ENCODE results near the gene PSG4. TPM values are rescaled to one million over a fixed set of nuclear protein-coding genes. Genes with fewer than 3 reads are reported as not detected.
A peak's percentile ranks its signal among the peaks of the same experiment; 100 is the strongest.
"Not testable (repeated sequence)": the region's sequence is repeated elsewhere in the genome, so short reads cannot be mapped to it uniquely, and the experiment has no call there.

The PSG4 gene
- total and polyA plus RNA-seq, 8 donors = 0.12 to 3.0 (median 0.36) TPM; not detected in 2

- WGBS, 2 donors = 69 to 70% methylated on average over 2 of the region's 2 CpGs
- H3K4me1 ChIP-seq = no peaks in the 10 kb centered on the region
- H3K9me3 ChIP-seq = no peaks in the 10 kb centered on the region
- H3K27me3 ChIP-seq = no peaks in the 10 kb centered on the region
- DNase-seq = no peak
- intact Hi-C loops (cut with DNase I) = no loop called here
- no peak for ATAC-seq
- no peak for TF ChIP-seq CTCF (IDR thresholded peaks at IDR 0.05)
- no peak overlapping the region for H3K4me3 ChIP-seq
- no peak overlapping the region for H3K27ac ChIP-seq
- H3K36me3 ChIP-seq = no peaks in the 10 kb centered on the region
- no peak for FAIRE-seq
These were observed 23.9 kb upstream of the PSG4 start for GRCh38 chr19:43229315-43229714.

GRCh38 chr19:43228730-43229129 lies 23.3 kb upstream of the PSG4 start:
- DNase-seq; H3K27me3 ChIP-seq; H3K27ac ChIP-seq; intact Hi-C loops (cut with DNase I); H3K9me3 ChIP-seq; H3K4me1 ChIP-seq; ATAC-seq; H3K36me3 ChIP-seq; FAIRE-seq; H3K4me3 ChIP-seq: not testable (repeated sequence)
- WGBS, 2 donors = 67 to 70% methylated on average over 2 of the region's 2 CpGs

DNA sequence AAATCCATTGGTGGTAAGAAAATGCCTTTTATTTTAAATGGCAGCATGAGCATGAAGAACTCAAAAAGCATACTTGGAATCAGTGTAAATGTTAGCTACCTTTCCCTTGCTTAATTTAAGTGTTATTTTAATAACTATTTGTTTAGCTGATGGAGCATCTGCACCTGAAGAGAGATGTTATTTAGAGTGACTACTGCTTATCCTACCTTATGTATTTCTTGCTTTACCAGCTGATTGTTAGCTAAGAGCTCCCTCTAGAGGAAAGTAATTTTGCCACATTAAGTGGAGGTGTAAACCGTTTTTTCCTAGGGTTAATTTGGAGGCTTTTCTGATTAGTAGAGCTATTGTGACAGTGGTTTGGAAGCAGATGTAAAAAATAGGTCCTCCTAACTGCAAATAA lies 21.5 kb upstream of the PSG4 start:
- H3K9me3 ChIP-seq; DNase-seq; H3K27ac ChIP-seq; H3K4me1 ChIP-seq; H3K27me3 ChIP-seq; H3K4me3 ChIP-seq; H3K36me3 ChIP-seq; intact Hi-C loops (cut with DNase I); ATAC-seq: not testable (repeated sequence)
- 46 to 63% methylated on average over 1 of the region's 1 CpG for WGBS, 2 donors
- peak; percentile 53 for FAIRE-seq

DNA sequence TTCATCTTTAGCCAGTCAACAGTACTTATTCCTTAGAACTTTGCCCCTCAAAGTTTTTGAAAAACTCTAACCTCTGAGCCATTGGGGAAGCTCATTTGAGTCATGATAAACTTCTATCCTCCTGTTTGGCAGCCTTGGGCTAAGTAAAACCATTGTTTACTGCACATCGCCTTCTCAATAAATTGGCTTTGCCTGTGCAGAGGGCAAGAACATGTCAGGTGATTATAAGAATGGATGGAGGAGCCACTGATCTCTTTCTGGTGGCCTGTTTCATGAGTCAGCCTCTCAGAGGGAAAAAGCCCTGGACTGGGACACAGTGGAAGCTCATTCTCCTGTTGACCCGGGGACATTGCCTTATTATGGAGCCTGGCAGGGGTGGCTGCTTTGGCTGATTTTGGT lies 19.4 kb upstream of the PSG4 start:
- no peak for ATAC-seq
- WGBS, 2 donors = 73 to 84% methylated on average over 2 of the region's 2 CpGs
- H3K27ac ChIP-seq = no peak overlapping the region
- intact Hi-C loops (cut with DNase I) = no loop called here
- H3K4me3 ChIP-seq = no peak overlapping the region
- H3K36me3 ChIP-seq = no peaks in the 10 kb centered on the region
- H3K27me3 ChIP-seq = no peaks in the 10 kb centered on the region
- FAIRE-seq = no peak
- no peaks in the 10 kb centered on the region for H3K9me3 ChIP-seq
- DNase-seq = no peak
- H3K4me1 ChIP-seq = no peaks in the 10 kb centered on the region
- no peak for TF ChIP-seq CTCF (IDR thresholded peaks at IDR 0.05)

DNA sequence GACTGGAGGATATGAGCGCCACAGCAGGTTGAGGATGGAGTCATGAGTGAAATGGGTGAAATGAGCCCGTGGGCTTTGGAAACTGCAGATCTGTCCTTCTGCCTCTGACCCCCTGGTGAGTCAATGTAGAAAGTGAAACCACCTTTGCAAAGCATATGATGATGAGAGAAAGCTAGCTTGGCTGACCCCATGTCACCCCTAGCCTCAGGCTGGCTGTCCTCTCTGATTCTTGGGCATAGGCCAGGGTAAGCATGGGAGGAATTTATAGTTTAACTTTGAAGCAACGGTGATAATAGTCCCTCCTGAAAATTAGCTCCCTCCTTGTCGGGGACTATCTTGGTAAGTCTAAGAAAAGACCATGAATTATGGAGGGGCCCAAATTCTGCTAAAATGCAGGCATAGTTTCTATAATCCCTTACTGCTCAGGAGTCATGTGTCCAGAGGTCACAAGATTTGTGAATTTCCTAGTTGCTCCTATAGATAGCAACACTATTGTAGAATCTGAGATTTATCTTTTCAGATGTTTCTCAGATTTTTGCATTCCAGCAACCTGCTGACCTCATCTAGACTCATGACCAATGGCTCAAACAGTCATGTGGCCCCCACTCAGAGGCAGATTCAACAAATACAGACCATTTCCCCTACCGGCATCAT lies 18.9 kb upstream of the PSG4 start:
- ATAC-seq; intact Hi-C loops (cut with DNase I): not testable (repeated sequence)
- WGBS, 2 donors = 54 to 57% methylated on average over 5 of the region's 5 CpGs

DNA sequence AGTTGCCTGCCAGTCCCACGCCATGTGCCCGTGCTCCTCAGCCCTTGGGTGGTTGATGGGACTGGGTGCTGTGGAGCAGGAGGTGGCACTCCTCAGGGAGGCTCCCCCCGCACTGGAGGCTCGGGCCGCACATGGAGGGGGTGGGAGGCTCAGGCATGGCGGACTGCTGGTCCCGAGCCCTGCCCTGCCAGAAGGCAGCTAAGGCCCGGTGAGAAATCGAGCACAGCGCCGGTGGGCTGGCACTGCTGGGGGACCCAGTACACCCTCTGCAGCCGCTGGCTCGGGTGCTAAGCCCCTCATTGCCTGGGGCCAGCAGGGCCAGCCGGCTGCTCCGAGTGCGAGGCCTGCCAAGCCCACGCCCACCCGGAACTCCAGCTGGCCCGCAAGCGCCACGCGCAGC lies 16.5 kb upstream of the PSG4 start:
- H3K27ac ChIP-seq; H3K36me3 ChIP-seq; H3K4me1 ChIP-seq; H3K27me3 ChIP-seq; FAIRE-seq; H3K9me3 ChIP-seq; intact Hi-C loops (cut with DNase I); ATAC-seq; H3K4me3 ChIP-seq: not testable (repeated sequence)
- WGBS, 2 donors = 77 to 93% methylated on average over 13 to 22 of the region's 22 CpGs
- DNase-seq = peak in 1 of 6 donors; percentile 7

More for the DNA sequence above, 18.9 kb upstream of the PSG4 start:
- not testable (repeated sequence) for H3K27ac ChIP-seq, H3K27me3 ChIP-seq, FAIRE-seq, H3K36me3 ChIP-seq, DNase-seq, H3K4me3 ChIP-seq, H3K4me1 ChIP-seq, H3K9me3 ChIP-seq

DNA sequence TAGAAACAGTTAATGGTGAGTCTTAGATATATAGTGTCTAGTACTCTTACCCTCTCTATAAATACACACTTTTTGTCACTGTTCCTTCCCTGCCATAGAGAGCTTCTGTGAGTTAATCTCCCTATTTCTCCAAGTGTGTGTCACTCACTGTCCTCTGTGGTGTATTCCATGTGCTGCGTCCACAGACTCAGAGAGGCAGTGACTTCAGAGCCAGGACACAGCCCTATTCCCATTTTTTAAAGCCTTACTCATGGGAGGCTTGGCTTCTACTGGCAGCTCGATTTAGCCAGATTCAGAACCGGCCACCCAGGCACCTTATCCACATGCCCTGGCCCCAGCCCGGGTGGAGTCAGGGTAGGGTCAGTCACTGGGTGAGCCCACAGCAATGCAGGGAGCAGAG lies 13.7 kb upstream of the PSG4 start:
- H3K9me3 ChIP-seq; DNase-seq; H3K27me3 ChIP-seq; FAIRE-seq; intact Hi-C loops (cut with DNase I); ATAC-seq; H3K27ac ChIP-seq; H3K4me1 ChIP-seq; H3K4me3 ChIP-seq; H3K36me3 ChIP-seq: not testable (repeated sequence)
- WGBS, 2 donors = 53 to 56% methylated on average over 4 of the region's 4 CpGs

DNA sequence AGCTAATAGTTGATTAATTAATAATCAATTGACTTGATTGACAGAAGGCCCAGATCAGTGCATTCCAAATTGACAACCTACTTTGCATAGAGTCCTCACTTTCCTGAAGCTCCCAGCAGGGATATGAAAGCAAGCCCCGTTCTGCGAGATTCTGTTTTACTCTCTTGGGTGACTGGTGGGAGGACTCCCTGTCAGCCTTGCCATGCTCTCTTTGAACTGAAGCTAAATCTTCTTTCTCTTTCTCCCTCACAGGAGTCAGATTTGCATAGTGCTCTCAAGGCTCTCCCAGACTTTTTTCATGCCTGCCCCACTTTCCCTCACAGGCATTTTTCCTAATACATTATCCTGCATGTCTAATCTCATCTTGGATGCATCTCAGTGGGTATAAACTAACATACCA lies 10.4 kb upstream of the PSG4 start:
- H3K9me3 ChIP-seq; H3K4me1 ChIP-seq; H3K4me3 ChIP-seq; intact Hi-C loops (cut with DNase I); H3K36me3 ChIP-seq; H3K27ac ChIP-seq; DNase-seq; FAIRE-seq; ATAC-seq; H3K27me3 ChIP-seq: not testable (repeated sequence)
- 16 to 39% methylated on average over 2 of the region's 2 CpGs for WGBS, 2 donors

All from pancreas (tissue), 10 donors.